NB4 (cell line): ENCODE measurements around the gene GPR107.

ENCODE experiments used
- CTCF ChIP-seq: IDR thresholded peaks from one replicate; pipeline ENCODE4 v1.5.1; 2012; ENCODE audit warnings: low read depth, low read length
- POLR2A ChIP-seq: IDR thresholded peaks from 2 replicates; pipeline ENCODE4 v1.6.1; 2011; ENCODE audit warnings: mild to moderate bottlenecking; ENCODE audit not compliant: insufficient read length; ENCODE audit errors: extremely low read depth

- TF ChIP-seq CTCF, result no peak
- no peak for TF ChIP-seq POLR2A
Measured at GRCh38 chr9:130144703-130145102, 91.0 kb downstream of the GPR107 start.
